Measurements from ENCODE around the gene PAXIP1.

PAXIP1 gene

GRCh38 chr7:154916381-154916780 lies 86.5 kb downstream of the PAXIP1 start:
- no peak for DNase-seq (ENCODE audit: extremely low read depth, insufficient read length)
- no peaks in the 10 kb centered on the region for H3K36me3 ChIP-seq (ENCODE audit: control insufficient read depth, insufficient read depth, low read length)
- no peak overlapping the region for H3K4me3 ChIP-seq (replicated peaks; ENCODE audit: low read depth, low read length)
- TF ChIP-seq CTCF (IDR thresholded peaks at IDR 0.05; ENCODE audit: insufficient read depth, low read length, poor library complexity, severe bottlenecking) = no peak
- H3K27me3 ChIP-seq (replicated peaks; ENCODE audit: control insufficient read depth, insufficient read depth, low read length) = no peaks in the 10 kb centered on the region; the same call in 1 of the 2 replicates

GRCh38 chr7:154915600-154915999 lies 87.3 kb downstream of the PAXIP1 start:
- TF ChIP-seq CTCF (IDR thresholded peaks at IDR 0.05; ENCODE audit: insufficient read depth, low read length, poor library complexity, severe bottlenecking) = no peak
- no peaks in the 10 kb centered on the region; the same call in 1 of the 2 replicates for H3K27me3 ChIP-seq (replicated peaks; ENCODE audit: control insufficient read depth, insufficient read depth, low read length)

GRCh38 chr7:154914996-154915380 lies 87.9 kb downstream of the PAXIP1 start:
- no peak for DNase-seq (ENCODE audit: extremely low read depth, insufficient read length)
- TF ChIP-seq CTCF (IDR thresholded peaks at IDR 0.05; ENCODE audit: insufficient read depth, low read length, poor library complexity, severe bottlenecking) = no peak
- Histone ChIP-seq H3K27me3 (replicated peaks; ENCODE audit: control insufficient read depth, insufficient read depth, low read length) (no peaks in the 10 kb centered on the region; the same call in 1 of the 2 replicates), H3K4me3 (replicated peaks; ENCODE audit: low read depth, low read length) (no peak overlapping the region), H3K36me3 (ENCODE audit: control insufficient read depth, insufficient read depth, low read length) (no peaks in the 10 kb centered on the region)

More at GRCh38 chr7:154915600-154915999, 87.3 kb downstream of the PAXIP1 start:
- Histone ChIP-seq H3K4me3 (replicated peaks; ENCODE audit: low read depth, low read length) (no peak overlapping the region), H3K36me3 (ENCODE audit: control insufficient read depth, insufficient read depth, low read length) (no peaks in the 10 kb centered on the region)
- DNase-seq (ENCODE audit: extremely low read depth, insufficient read length) = no peak

GRCh38 chr7:154914308-154914995 lies 88.5 kb downstream of the PAXIP1 start:
- TF ChIP-seq CTCF (IDR thresholded peaks at IDR 0.05; ENCODE audit: insufficient read depth, low read length, poor library complexity, severe bottlenecking) = no peak
- H3K36me3 ChIP-seq (ENCODE audit: control insufficient read depth, insufficient read depth, low read length) = no peaks in the 10 kb centered on the region
- DNase-seq (ENCODE audit: extremely low read depth, insufficient read length) = peak; percentile 15
- no peaks in the 10 kb centered on the region; the same call in 1 of the 2 replicates for H3K27me3 ChIP-seq (replicated peaks; ENCODE audit: control insufficient read depth, insufficient read depth, low read length)
- no peak overlapping the region for H3K4me3 ChIP-seq (replicated peaks; ENCODE audit: low read depth, low read length)

- Histone ChIP-seq H3K27me3 (replicated peaks; ENCODE audit: control insufficient read depth, insufficient read depth, low read length) (no peaks in the 10 kb centered on the region; the same call in 1 of the 2 replicates), H3K4me3 (replicated peaks; ENCODE audit: low read depth, low read length) (no peak overlapping the region), H3K36me3 (ENCODE audit: control insufficient read depth, insufficient read depth, low read length) (no peaks in the 10 kb centered on the region)
- peak; percentile 60 for DNase-seq (ENCODE audit: extremely low read depth, insufficient read length)
- peak; percentile 94 for TF ChIP-seq CTCF (IDR thresholded peaks at IDR 0.05; ENCODE audit: insufficient read depth, low read length, poor library complexity, severe bottlenecking)
Measured at GRCh38 chr7:154913638-154914307, 89.2 kb downstream of the PAXIP1 start.
